ENCODE results near the gene DTYMK.

GRCh38 chr2:241719093-241719492 is 32.5 kb upstream of the DTYMK start:
- TF ChIP-seq CTCF (IDR thresholded peaks at IDR 0.05): no peak
- TF ChIP-seq POLR2A (IDR thresholded peaks at IDR 0.05): no peak
